Umbilical cord (tissue), 2 donors: ENCODE results near the gene DSCAM. TPM values are rescaled to one million over a fixed set of nuclear protein-coding genes. Genes with fewer than 3 reads are reported as not detected.
A peak's percentile ranks its signal among the peaks of the same experiment; 100 is the strongest.
"Not testable (repeated sequence)": the region's sequence is repeated elsewhere in the genome, so short reads cannot be mapped to it uniquely, and the experiment has no call there.

Experiments
- DNase-seq: peaks from one replicate; pipeline ENCODE4 v3.0.0-alpha.2; 2015; ENCODE audit warnings: low spot score
- total RNA-seq: library from RNA; depleted of rRNA; stranded (reverse); fragments of >200 nt; gene quantifications from one replicate; pipeline ENCODE4 v1.2.3, GENCODE V29; 2014; ENCODE audit warnings: low replicate concordance; ENCODE audit not compliant: insufficient read depth

DSCAM gene
- total RNA-seq, 1 donor from 2014 or later = 0.24 TPM

DNA sequence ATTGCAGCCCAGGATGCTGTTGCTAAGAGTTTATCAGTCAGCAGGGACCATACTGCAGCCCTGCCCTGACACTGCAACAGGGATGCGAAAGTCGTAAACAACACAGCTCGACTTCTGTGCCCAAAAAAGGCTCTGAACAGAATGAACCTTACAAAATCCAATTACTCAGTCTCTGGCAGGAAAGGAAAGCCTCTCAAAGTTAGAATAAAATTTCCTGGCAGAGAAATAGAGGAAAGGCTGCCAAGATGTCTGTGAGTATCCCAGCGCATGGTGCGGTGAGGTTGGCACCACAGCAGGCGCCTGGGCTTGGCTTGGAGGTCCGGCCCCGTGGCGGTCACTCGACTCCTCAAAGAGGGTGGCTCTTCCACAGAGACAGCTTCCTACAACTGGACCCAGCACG is 794.0 kb downstream of the DSCAM start:
- DNase-seq = peak; percentile 50

DNA sequence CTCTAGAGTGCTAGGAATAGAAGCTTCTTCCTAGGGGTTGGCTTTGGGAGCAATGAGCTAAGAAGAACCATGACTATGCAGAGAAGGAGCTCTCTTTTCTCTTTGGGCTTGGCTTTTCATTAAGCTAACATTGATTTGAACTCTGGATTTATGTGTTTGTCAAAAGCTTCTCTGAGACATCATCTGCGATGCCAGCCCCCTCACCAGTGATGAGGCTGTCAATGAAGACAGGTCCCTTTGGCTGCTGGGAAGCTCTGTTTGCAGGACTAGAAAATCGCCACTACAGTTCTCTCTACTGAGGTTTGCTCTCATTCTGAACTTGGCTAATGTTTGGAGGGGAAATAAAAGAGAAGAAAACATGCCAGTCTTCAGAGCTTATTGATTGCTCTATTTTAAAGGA is 794.7 kb downstream of the DSCAM start:
- no peak for DNase-seq

DNA sequence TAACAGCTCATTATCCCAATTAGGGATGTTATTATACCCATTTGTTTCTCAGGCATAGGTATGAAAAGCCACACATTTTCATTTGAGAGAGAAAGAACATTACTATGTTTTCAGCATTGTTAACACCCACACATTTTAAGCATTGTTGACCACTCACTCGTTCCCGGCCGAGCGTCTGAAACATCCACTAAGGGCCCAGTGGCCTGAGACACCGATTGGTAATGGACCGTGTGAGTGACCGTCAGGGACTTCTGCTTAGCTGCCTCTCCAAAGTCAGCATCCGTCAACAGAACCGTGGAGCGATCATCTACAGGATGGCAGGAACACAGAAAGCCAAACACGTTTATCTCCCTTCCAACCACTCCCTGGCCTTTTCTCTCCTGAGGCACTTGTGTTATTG is 795.2 kb downstream of the DSCAM start:
- no peak for DNase-seq

DNA sequence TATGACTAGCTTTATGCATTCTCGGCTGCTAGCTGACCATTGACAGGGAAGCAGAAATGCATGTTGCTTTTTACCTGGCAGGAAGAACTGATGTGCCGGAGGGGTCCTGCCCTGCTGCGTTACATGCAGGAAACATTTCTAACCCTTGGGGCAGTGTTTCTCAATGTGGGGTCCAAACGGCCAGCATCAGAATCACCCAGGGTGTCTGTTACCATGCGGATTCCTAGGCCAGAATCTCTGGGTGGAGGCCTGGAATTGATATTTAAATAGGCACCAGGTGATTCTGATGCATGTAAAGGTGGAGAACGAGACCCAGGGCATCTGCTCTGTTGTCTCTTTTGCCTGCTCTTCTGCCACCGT is 797.0 kb downstream of the DSCAM start:
- DNase-seq = no peak

DNA sequence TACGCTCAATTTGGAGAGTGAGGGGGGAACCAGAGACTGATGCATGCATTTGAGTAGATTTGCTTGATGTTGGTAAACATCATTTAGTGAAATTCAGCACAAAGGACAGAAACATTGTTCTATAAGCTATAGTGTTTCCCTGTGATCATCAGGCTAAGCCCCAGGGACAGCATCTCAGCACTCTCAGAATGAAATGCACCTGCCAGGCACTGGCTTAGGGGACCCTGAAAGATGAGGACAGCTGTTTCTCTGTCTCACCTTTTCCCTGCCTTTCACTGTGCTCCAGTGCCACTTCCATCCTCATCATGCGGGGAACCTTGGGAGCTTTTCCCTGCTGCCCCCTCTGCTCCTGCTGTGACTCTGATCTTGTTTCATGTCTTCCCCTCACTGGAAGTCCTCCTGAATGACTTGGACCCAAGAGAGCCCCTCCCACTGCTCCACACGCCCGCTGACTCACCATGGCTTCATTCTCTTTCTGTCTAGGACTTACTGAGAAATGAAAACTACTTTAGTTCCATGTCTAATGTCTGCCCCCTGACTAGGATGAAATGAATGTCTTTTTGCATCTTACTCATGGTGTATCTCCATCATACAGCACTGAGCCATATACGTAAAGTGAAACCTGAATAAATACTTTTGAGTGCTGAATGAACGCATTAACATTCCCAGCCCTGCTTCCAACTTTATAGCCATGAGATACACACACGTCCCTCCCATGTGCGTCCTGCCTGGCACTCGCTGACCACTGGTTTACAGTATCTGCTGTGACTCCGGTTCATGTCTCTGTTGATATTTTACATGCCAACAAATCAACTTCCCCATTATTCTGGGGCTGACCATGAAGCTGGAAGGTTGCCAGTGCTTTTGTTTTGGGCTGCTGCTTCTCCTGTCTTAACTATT is 797.7 kb downstream of the DSCAM start:
- no peak for DNase-seq

DNA sequence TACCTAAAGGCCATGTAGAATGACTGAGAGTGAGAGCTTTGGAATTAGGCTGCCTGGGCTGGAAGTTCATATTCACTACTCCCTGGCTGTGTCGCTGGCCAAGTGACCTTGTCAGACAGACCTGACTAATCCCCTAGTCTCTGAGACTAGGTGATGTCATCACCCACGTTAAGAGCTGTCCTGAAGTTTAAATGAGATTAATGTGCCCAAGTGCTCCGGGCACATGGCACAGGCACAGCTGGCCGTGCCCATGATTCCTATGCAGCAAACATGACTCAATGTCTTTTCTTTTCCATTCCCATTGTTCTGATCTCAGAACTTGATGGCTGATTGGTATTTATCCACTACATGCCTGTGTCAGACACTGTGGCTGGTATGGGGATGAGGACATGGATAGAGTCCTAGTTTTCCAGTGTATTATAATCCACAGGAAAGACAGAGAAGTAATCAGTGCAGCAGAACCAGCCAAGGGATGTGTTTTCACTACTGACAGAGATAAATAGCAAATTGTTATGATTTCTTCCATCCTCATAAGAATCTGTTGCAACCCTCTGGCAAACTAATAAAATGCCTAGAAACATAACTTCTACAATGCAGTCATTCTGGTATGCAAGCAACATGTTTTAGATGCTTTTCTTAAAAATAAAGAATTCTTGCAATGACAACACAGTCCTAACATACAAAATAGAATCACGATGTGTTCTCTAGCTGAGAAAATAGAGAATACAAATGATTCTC is 798.8 kb downstream of the DSCAM start:
- peak; percentile 12 for DNase-seq

DNA sequence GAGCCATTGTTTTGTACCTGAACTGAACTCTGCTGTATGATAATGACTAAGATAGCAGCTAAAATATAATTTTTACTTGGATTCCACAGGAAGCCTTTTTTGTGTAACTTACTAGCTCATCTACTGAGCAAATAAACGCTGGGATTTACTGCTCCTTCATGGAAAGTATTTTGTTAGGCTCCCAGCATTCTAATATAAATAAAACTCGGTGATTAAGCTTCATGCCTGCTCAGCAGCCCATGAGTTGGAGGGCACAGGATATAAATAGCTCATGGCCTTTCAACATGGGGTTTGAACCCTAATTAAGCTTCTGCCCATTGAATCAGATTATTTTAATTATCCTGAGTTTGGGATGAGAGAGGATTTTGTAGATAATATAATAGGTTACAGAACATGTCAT is 799.7 kb downstream of the DSCAM start:
- DNase-seq = no peak

DNA sequence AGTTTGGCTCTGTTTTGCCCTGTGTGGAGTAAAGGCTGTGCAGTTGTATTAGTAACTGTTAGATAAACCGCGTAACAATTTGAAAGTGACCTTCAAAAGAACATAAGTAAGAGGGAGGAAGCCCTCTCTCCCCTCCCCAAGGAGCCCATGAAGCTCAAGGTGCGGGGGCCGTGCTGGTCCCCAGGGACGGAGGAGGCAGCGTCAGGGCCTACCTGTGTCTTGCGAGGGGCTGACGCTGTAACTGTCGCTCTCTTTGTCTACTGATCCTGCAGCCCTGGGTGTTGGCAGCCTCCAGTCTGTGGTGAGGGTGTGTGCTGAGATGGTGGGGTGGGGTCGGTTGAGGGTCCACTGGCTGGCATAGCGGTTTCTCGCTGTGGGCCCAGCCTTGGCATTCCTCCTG is 803.1 kb downstream of the DSCAM start:
- DNase-seq = no peak

DNA sequence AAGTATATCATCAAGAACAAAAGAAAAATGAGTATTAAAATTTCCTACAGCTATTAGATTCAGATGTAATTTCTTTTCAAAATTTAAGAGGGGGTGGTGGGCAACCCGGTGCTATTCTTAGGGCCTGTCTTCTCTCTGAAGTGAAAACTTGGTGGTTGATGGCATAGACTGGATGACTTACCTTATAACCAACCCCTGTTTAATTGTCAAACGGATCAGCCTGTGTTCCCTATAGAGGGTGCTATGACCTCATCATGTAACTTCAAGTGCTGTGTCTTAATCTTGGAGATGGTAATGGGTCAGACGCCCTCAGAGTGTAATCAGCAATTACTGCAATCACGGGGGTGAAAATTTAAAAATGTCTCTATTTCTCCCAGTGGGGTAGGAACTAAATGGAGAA is 803.5 kb downstream of the DSCAM start:
- DNase-seq = no peak

DNA sequence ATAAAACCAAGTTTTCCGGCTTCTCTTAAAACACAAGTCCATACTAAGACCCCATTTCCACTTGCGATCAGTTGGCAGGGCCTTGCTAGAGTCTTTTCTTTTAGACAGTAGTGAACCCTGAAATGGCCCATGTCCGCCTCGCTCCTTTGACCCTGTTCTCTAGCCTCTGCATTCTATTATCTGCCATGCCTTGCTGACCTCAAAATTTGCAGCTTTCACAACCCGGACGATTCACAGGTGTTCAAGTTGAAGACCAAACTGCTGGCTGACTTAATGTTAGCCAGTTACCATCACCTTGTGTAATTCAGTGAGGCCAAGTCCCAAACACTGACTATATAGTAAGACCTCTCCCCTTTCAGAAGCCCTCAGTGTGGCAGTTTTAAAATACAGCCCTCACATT is 805.5 kb downstream of the DSCAM start:
- no peak for DNase-seq

DNA sequence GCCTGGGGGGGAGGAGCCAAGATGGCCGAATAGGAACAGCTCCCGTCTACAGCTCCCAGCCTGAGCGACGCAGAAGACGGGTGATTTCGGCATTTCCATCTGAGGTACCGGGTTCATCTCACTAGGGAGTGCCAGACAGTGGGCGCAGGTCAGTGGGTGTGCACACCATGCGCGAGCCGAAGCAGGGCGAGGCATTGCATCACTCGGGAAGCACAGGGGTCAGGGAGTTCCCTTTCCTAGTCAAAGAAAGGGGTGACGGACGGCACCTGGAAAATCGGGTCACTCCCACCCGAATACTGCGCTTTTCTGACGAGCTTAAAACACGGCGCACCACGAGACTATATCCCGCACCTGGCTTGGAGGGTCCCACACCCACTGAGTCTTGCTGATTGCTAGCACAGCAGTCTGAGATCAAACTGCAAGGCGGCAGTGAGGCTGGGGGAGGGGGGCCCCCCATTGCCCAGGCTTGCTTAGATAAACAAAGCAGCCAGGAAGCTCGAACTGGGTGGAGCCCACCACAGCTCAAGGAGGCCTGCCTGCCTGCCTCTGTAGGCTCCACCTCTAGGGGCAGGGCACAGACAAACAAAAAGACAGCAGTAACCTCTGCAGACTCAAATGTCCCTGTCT is 813.7 kb downstream of the DSCAM start:
- DNase-seq = not testable (repeated sequence)

DNA sequence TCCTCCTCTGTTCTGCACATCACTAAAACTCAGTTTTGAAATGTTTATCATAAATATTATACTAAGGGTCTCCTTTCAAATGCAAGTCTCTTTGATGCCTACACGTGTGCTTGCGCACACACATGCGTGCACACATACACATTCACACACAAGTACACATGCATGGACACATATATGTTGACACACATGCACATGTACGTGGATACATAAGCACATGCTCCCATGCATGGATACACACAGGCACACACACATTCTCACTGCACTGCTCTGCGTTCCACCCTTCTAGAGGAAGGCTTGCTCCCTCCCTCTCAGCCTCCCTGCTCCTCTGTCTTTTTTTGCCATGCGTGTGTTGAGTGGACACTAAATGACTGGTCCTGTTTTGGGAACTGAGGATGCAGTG is 817.1 kb downstream of the DSCAM start:
- no peak for DNase-seq

DNA sequence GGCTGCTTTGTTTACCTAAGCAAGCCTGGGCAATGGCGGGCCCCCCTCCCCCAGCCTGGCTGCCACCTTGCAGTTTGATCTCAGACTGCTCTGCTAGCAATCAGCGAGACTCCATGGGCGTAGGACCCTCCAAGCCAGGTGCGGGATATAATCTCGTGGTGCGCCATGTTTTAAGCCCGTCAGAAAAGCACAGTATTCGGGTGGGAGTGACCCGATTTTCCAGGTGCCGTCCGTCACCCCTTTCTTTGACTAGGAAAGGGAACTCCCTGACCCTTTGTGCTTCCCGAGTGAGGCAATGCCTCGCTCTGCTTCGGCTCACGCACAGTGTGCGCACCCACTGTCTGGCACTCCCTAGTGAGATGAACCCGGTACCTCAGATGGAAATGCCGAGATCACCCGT is 818.6 kb downstream of the DSCAM start:
- DNase-seq = not testable (repeated sequence)

DNA sequence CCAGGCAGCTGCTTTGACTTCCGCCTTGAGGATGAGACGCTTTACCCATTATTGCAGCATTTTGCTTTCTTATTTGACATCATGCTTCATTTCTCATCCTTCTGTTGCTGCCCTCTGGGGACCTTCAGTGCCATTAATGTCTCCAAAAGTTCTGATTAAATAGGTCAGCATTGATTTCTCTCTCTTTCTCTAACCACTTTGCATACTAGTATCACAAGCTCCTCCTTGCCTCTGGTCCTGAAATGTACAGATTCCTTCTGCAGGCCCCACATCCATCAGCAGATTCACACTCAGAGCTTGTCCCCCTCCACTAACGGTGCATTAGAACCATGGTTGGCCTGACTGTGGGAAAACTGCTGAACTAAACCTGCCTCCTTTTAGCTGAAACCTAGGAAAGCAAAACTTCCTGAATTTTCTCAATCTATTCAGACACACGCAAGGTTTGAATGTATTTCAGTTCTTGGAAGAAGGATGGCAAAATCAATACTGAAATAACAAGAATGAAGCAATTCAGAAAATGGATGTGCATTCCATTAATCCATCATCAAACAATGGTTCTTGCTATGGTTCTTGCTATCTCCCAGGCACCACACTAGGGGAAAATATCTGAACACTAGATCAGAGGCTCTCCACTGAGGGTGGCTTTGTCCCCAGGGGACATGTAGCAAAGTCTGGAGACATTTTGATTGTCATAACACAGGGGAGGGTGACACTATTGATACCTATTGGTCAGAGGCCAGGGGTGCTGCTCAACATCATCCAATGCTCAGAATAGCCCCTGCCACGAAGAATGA is 825.2 kb downstream of the DSCAM start:
- no peak for DNase-seq

DNA sequence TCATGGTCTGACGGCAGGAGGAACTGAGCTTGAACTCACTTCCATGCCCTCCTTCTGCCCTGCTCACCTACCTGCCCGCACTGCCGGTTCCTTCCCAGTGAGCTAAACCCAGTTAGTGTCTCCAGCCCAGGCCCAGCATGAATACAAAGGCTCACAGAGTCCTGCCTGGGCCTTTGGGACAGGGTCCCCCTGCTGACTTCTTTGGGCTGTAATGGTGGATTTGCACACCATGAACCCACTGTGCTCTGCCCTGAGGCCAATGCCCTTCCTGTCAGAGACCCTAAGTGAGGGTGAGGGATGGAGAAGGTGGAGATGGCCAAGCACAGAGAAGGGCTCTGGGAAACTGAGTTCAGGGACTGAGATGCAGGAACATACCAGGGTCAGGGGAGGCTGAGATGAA is 826.3 kb downstream of the DSCAM start:
- no peak for DNase-seq

DNA sequence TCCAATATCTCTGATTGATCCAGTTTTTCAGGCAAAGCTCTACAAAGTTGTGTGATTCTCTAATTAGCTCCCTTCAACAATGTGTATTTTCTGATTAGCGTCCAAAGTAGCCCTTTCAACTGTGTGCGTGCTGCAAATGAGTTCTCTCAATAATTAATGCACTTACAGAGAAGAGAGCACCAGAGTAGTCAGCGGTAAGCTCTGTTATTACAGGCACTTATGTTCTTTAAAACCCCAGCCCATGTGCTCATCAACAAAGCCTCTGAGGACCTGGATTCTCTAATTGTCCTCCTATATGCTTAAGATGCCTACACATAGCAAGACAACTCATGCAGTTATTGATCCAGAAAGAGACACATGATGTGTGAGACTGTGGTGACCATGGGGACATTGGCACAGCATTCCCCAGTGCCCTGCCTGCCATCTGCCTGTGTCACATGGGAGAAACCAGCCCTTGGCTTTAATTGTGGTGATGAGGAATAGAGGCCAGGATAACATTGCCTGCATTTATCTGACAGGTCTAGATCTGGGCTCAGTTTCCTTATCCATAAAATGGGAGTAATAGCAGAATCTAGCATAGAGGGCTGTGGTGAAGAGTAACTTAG is 828.0 kb downstream of the DSCAM start:
- DNase-seq = no peak

DNA sequence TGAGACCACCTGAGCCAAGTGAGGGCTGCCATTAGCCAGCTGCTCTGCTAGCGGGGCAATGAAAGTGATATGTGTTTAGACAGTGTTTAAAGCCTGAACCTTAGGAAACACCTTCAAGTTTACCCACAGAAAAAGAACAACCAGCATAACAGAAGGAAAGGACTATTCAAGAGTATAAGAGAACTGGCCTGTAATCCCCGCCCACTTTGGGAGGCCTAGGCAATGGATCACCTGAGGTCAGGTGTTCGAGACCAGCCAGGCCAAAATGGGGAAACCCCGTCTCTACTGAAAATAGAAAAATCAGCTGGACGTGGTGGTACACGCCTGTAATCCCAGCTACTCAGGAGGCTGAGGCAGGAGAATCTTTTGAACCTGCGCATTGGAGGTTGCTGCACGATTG is 830.3 kb downstream of the DSCAM start:
- no peak for DNase-seq

DNA sequence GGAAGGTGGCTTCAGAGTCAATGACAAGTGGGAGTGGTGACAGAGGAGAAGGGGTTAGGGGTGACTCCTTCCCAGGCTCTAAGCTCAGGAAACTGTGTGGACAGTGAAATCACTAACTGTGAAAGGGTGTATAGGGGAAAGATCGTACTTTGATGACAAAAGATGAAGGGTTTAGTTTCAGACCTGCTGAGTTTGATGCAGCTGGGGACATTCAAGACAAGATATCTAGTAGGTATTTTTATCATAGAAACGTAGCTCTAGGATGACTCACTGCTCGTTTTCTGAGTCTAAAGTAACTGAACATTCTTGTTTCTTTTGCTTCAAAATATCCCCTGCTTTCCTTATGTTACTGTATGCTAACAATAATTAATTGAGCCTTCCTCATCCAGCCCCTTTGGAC is 830.7 kb downstream of the DSCAM start:
- DNase-seq = no peak

DNA sequence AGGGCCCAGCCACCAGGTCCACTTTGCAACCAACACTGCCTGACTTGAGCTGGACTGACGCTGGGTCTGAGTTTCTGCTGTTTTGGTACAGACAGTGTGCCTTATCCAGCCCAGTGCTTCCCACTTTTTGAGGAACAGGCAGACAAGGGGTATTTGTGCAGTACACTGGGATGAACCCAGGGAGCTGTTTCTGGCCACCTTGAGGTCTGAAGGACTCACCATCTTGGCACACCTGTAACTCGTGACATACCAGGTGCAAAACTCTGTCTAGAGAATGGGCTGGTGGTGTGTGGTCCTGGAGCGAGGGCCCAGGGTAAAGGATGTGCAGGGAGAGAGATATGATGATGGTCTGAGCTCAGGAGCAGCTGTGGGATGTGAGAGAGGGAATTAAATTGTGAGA is 831.1 kb downstream of the DSCAM start:
- DNase-seq = no peak

DNA sequence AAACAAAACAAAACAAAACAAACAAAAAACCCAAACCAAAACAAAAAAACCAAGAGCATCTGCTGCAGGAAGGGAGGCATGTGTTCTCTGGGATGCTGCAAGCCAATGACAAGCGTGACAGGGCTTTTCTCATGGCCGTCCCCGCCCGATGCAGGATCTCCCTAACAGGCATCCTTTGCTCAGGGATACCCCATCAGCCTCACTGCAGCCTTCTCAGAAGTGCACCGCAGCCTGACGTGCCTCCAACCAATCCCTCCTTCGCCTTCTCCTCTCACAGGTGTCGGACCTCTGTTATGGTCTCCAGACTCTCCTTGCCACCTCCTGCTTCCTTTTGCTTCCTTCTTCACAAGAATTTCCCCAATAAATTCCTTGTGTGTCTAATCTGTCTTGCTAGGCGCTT is 832.6 kb downstream of the DSCAM start:
- DNase-seq = no peak

DNA sequence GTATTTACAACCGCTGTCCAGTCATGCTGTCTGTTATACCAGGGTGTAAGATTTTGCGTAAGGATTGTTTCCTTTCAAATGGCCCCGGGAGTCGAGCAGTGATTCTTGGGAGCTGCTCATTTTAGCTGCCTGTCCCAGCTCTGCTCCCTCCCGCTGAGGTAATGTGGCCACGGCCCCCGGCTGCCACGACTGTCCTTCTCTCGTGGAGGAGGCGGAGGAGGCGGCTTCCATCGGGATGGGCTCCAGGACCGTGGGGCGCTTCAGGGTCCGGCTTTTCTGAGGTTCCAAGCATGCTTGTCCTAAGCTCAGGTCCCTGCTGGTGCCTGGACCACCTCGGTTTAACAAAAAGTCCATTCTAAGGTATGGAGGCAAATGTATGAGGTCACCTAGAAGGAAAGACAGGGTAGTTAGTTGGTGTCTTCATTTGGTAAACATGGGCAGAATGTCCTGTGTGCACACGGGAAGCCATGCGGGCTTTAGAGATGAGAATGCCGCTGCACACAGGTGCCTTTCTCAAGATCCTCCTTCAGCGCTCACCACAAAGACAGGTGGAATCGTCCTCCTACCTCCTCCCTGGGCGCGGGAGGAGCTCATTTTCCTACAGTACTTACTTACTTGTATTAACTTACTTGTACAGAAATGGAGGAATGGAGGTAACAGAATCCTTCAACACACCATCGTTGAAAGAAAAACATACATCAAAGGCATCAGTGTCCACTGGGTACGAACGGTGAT is 833.8 kb downstream of the DSCAM start:
- DNase-seq = no peak
